Hepatocyte (in vitro differentiated cells): ENCODE results near the gene INO80D. TPM values are rescaled to one million over a fixed set of nuclear protein-coding genes. Genes with fewer than 3 reads are reported as not detected.

Experiments used
- DNase-seq: peaks from one replicate; pipeline ENCODE4 v3.0.0-alpha.2; 2016; ENCODE audit warnings: low spot score
- H2AFZ ChIP-seq: fragments of 200-600 bp; sonication (generic); 2 replicates; pipeline ENCODE4 v1.6.0; 2016; ENCODE audit warnings: antibody characterized with exemption, mild to moderate bottlenecking
- H3K27ac ChIP-seq: fragments of 200-600 bp; sonication (generic); 2 replicates; pipeline ENCODE4 v1.5.1; 2016; ENCODE audit warnings: mild to moderate bottlenecking
- H3K27me3 ChIP-seq: fragments of 200-600 bp; sonication (generic); 2 replicates; pipeline ENCODE4 v1.6.1; 2016
- H3K36me3 ChIP-seq: fragments of 200-600 bp; sonication (generic); replicated peaks from 2 replicates; pipeline ENCODE4 v1.5.1; 2016; ENCODE audit warnings: low read depth; ENCODE audit not compliant: insufficient read depth
- H3K4me1 ChIP-seq: fragments of 200-600 bp; sonication (generic); 2 replicates; pipeline ENCODE4 v1.5.1; 2016; ENCODE audit warnings: mild to moderate bottlenecking, moderate library complexity; ENCODE audit not compliant: insufficient read depth
- H3K4me2 ChIP-seq: fragments of 200-600 bp; sonication (generic); 2 replicates; pipeline ENCODE4 v1.6.0; 2016
- H3K4me3 ChIP-seq: fragments of 200-600 bp; sonication (generic); 2 replicates; pipeline ENCODE4 v1.5.1; 2016; ENCODE audit warnings: mild to moderate bottlenecking
- H3K79me2 ChIP-seq: fragments of 200-600 bp; sonication (generic); 2 replicates; pipeline ENCODE4 v1.6.0; 2017; ENCODE audit warnings: mild to moderate bottlenecking
- H3K9me2 ChIP-seq: fragments of 200-600 bp; sonication (generic); replicated peaks from 2 replicates; pipeline ENCODE4 v1.6.0; 2017; ENCODE audit warnings: mild to moderate bottlenecking; ENCODE audit not compliant: insufficient read depth
- H3K9me3 ChIP-seq: fragments of 200-600 bp; sonication (generic); 2 replicates; pipeline ENCODE4 v1.5.1; 2016; ENCODE audit warnings: low read depth, mild to moderate bottlenecking
- H4K20me1 ChIP-seq: fragments of 200-600 bp; sonication (generic); 2 replicates; pipeline ENCODE4 v1.6.0; 2016; ENCODE audit warnings: mild to moderate bottlenecking; ENCODE audit not compliant: insufficient read depth, poor library complexity, severe bottlenecking
- CTCF ChIP-seq: fragments of 200-600 bp; sonication (generic); IDR thresholded peaks from 2 replicates; pipeline ENCODE4 v1.5.1; 2016; ENCODE audit warnings: antibody characterized with exemption, mild to moderate bottlenecking; ENCODE audit not compliant: poor library complexity
- EZH2 ChIP-seq: fragments of 200-600 bp; sonication (generic); IDR thresholded peaks from 2 replicates; pipeline ENCODE4 v1.6.1; 2016; ENCODE audit warnings: antibody characterized with exemption, mild to moderate bottlenecking, borderline replicate concordance
- EZH2phosphoT487 ChIP-seq: fragments of 200-600 bp; sonication (generic); IDR thresholded peaks from one replicate; pipeline ENCODE4 v1.6.1; 2018; ENCODE audit warnings: antibody characterized with exemption, mild to moderate bottlenecking, low read depth, moderate library complexity; ENCODE audit not compliant: unreplicated experiment, severe bottlenecking
- WGBS: methylation state at CpG from one replicate; pipeline ENCODE4 v1.1.6; 2016; ENCODE audit warnings: low lambda C conversion rate; ENCODE audit errors: missing lambda C conversion rate; 5-methylcytosine and 5-hydroxymethylcytosine counted together
- polyA plus RNA-seq: library from polyadenylated mRNA; unstranded; fragments of >200 nt; fragmentation: Nextera tagmentation; extraction: Ambion mirVana; gene quantifications from 2 replicates; pipeline ENCODE4 v1.2.1, GENCODE V29; 2016
- total RNA-seq: library from RNA; depleted of rRNA; stranded (reverse); fragments of >200 nt; gene quantifications from 2 replicates; pipeline ENCODE4 v1.2.3, GENCODE V29; 2014

INO80D gene
- total and polyA plus RNA-seq, 2 experiments from 2014 or later: 6.6 to 15.0 TPM

GRCh38 chr2:205957452-205958154 is 128.4 kb downstream of the INO80D start:
- Histone ChIP-seq H3K79me2 (no peaks in the 10 kb centered on the region), H3K4me2 (no peak overlapping the region), H2AFZ (no peak overlapping the region), H3K4me3 (no peak overlapping the region), H3K36me3 (no peaks in the 10 kb centered on the region), H4K20me1 (no peaks in the 10 kb centered on the region), H3K9me2 (no peaks in the 10 kb centered on the region), H3K27me3 (no peaks in the 10 kb centered on the region), H3K4me1 (no peaks in the 10 kb centered on the region), H3K27ac (no peak overlapping the region), H3K9me3 (no peaks in the 10 kb centered on the region)
- 82% methylated on average over 11 of the region's 11 CpGs for WGBS
- TF ChIP-seq EZH2 (no peak), CTCF (no peak), EZH2phosphoT487 (no peak)
- DNase-seq: no peak

DNA sequence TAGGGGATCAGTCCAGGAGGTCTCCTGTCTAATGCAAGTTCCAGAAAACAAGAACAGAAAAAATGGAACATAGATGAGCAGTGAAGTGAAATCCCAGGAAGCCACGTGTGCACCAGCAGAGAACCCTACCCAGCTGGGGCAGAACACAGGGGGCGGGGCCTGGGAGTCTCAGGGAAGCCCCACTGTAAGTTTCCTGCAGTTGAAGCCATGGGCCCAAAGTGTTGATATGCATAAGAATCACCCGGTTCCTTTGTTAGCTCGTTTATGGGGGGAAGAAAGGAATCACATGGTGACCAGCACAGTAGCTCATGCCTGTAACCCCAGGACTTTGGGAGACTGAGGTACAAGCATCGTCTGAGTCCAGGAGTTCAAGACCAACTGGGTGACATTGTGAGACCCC is 131.3 kb downstream of the INO80D start:
- no peak overlapping the region for H2AFZ ChIP-seq
- no peaks in the 10 kb centered on the region for H3K9me2 ChIP-seq
- no peaks in the 10 kb centered on the region for H3K27me3 ChIP-seq
- no peak overlapping the region for H3K27ac ChIP-seq
- H4K20me1 ChIP-seq: no peaks in the 10 kb centered on the region
- no peaks in the 10 kb centered on the region for H3K79me2 ChIP-seq
- H3K4me2 ChIP-seq: no peak overlapping the region
- 76% methylated on average over 5 of the region's 5 CpGs for WGBS
- no peak overlapping the region for H3K4me3 ChIP-seq
- H3K4me1 ChIP-seq: no peaks in the 10 kb centered on the region
- no peaks in the 10 kb centered on the region for H3K9me3 ChIP-seq
- no peak for DNase-seq
- TF ChIP-seq CTCF: no peak
- no peak for TF ChIP-seq EZH2phosphoT487
- no peak for TF ChIP-seq EZH2
- H3K36me3 ChIP-seq: no peaks in the 10 kb centered on the region

GRCh38 chr2:205952282-205952681 is 133.7 kb downstream of the INO80D start:
- no peaks in the 10 kb centered on the region for H3K9me2 ChIP-seq
- DNase-seq: no peak
- TF ChIP-seq EZH2phosphoT487 (no peak), EZH2 (no peak), CTCF (no peak)
- no peak overlapping the region for H3K27ac ChIP-seq
- WGBS: 95% methylated on average over 2 of the region's 2 CpGs
- no peak overlapping the region for H2AFZ ChIP-seq
- no peaks in the 10 kb centered on the region for H3K27me3 ChIP-seq
- no peaks in the 10 kb centered on the region for H3K79me2 ChIP-seq
- peaks cover 7% of the 10 kb centered on the region for H3K4me1 ChIP-seq
- no peaks in the 10 kb centered on the region for H4K20me1 ChIP-seq
- H3K36me3 ChIP-seq: no peaks in the 10 kb centered on the region
- H3K9me3 ChIP-seq: no peaks in the 10 kb centered on the region
- H3K4me3 ChIP-seq: no peak overlapping the region
- no peak overlapping the region for H3K4me2 ChIP-seq
